Activated CD8-positive, alpha-beta memory T cell treated with anti-CD3 and anti-CD28 coated beads for 36 hours (primary cell): Measurements from ENCODE around the gene NR1H3. TPM values are rescaled to one million over a fixed set of nuclear protein-coding genes. Genes with fewer than 3 reads are reported as not detected.
"Not testable (repeated sequence)": the region's sequence is repeated elsewhere in the genome, so short reads cannot be mapped to it uniquely, and the experiment has no call there.

Experiments
- CTCF ChIA-PET: fragments of 350-600 bp; sonication (Branson Sonifier 250); formaldehyde crosslinking; loops from one replicate; lab custom pipeline; 2021; ENCODE audit warnings: antibody characterized with exemption; lab: Charles Lee
- POLR2A ChIA-PET: fragments of 350-600 bp; sonication (Branson Sonifier 250); formaldehyde crosslinking; loops from one replicate; lab custom pipeline; 2021; ENCODE audit warnings: antibody characterized with exemption; lab: Charles Lee
- total RNA-seq, 2 experiments: library from RNA; stranded (reverse); gene quantifications; one replicate each; pipeline ENCODE4 v1.2.3, GENCODE V29; 2021

NR1H3 gene
- total RNA-seq, 2 experiments from 2014 or later = 10.1 to 11.2 TPM

DNA sequence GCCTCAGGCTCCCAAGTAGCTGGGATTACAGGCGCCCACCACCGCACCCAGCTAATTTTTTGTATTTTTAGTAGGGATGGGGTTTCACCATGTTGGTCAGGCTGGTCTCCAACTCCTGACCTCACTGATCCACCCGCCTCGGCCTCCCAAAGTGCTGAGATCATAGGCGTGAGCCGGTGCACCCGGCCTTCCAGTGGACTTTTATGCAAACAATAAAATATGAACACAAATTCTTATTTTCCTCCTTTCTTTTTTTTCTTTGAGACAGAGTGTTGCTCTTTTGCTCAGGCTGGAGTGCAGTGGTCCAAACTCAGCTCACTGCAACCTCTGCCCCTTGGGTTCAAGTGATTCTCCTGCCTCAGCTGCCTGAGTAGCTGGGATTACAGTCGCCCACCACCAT is 58.7 kb downstream of the NR1H3 start:
- POLR2A ChIA-PET = not testable (repeated sequence)
- CTCF ChIA-PET = interaction anchor here (0.7 kb wide), 1 partner anchor 102 kb away, joined by 4 read pairs; no protein-coding TSS in a partner anchor

GRCh38 chr11:47317064-47317828 is 59.5 kb downstream of the NR1H3 start:
- POLR2A ChIA-PET = no interaction called here
- CTCF ChIA-PET = no interaction called here

DNA sequence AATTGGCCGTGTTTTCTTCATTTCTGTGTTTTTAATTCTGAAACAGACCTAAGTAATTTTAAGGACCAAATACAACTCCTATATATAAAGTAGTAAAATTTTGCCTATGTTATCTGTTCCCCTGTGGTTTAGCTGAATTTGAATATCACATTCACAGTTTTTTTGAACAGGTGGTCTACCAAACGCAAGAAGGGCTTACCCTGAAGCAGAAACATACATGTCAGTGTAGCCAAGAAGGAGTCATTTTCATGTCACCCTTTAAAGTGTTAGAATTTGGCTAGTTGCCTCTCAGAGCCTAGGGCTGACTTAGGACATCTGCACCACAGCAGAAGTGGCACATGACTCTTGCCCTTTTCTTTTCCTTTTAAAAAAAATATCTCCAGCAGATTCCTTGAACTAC is 60.4 kb downstream of the NR1H3 start:
- ChIA-PET CTCF (no interaction called here), POLR2A (no interaction called here)

Other genes starting within 250 kb of the NR1H3 start
- gene ARFGAP2, start 81.1 kb upstream of the NR1H3 start, total RNA-seq = 10 to 100 TPM; 88.7 to 93.5 TPM
- gene PACSIN3, start 71.6 kb upstream of the NR1H3 start, total RNA-seq = 1 to 10 TPM; 7.9 to 9.9 TPM
- 100 to 1,000 TPM; 138 to 144 TPM for gene DDB2, start 43.0 kb upstream of the NR1H3 start, total RNA-seq
- 10 to 100 TPM; 19.3 to 21.5 TPM for gene ACP2, start 9.2 kb upstream of the NR1H3 start, total RNA-seq
- 10 to 100 TPM; 56.1 to 58.1 TPM for gene MADD, start 12.1 kb downstream of the NR1H3 start, total RNA-seq
- gene MYBPC3, start 94.7 kb downstream of the NR1H3 start, total RNA-seq = not detected
- not detected for gene SPI1, start 120.6 kb downstream of the NR1H3 start, total RNA-seq
- gene SLC39A13, start 150.6 kb downstream of the NR1H3 start, total RNA-seq = 10 to 100 TPM; 17.3 to 19.2 TPM
- gene PSMC3, start 168.4 kb downstream of the NR1H3 start, total RNA-seq = 100 to 1,000 TPM; 188 to 202 TPM
- gene RAPSN, start 191.1 kb downstream of the NR1H3 start, total RNA-seq = under 1 TPM in 1 of 2 experiments, not detected in 1; 0.27 TPM